DOHH2 (cell line): ENCODE data around the gene ARHGAP23.

Source experiments
- H3F3A ChIP-seq: fragments of 200-600 bp; sonication (generic), shearing (Covaris generic); 2 replicates; pipeline ENCODE4 v1.6.0; 2016; ENCODE audit warnings: antibody characterized with exemption, mild to moderate bottlenecking; ENCODE audit not compliant: control insufficient read depth, insufficient read depth
- H3K27ac ChIP-seq: fragments of 200-600 bp; sonication (generic); 2 replicates; pipeline ENCODE4 v1.5.1; 2014; ENCODE audit warnings: low read depth, mild to moderate bottlenecking, low read length, moderate library complexity
- H3K27me3 ChIP-seq: fragments of 200-600 bp; sonication (generic); 2 replicates; pipeline ENCODE4 v1.6.1; 2014; ENCODE audit warnings: mild to moderate bottlenecking, low read length, mixed read lengths; ENCODE audit not compliant: control insufficient read depth
- H3K36me3 ChIP-seq: fragments of 200-600 bp; sonication (generic); 2 replicates; pipeline ENCODE4 v1.6.1; 2014; ENCODE audit warnings: mild to moderate bottlenecking, low read length, moderate library complexity, mixed read lengths; ENCODE audit not compliant: control insufficient read depth
- H3K4me1 ChIP-seq: fragments of 200-600 bp; sonication (generic); 2 replicates; pipeline ENCODE4 v1.6.1; 2014; ENCODE audit warnings: mild to moderate bottlenecking, low read length, mixed read lengths; ENCODE audit not compliant: control insufficient read depth
- H3K4me2 ChIP-seq: fragments of 200-600 bp; sonication (generic); 2 replicates; pipeline ENCODE4 v1.6.0; 2014; ENCODE audit warnings: mild to moderate bottlenecking, low read length, moderate library complexity
- H3K4me3 ChIP-seq: fragments of 200-600 bp; sonication (generic); 2 replicates; pipeline ENCODE4 v1.5.1; 2014; ENCODE audit warnings: mild to moderate bottlenecking, low read length, mixed read lengths
- H3K79me2 ChIP-seq: fragments of 200-600 bp; sonication (generic); 2 replicates; pipeline ENCODE4 v1.6.1; 2014; ENCODE audit warnings: mild to moderate bottlenecking, low read length, mixed read lengths; ENCODE audit not compliant: control insufficient read depth
- H3K9me2 ChIP-seq: fragments of 200-600 bp; sonication (generic); replicated peaks from 2 replicates; pipeline ENCODE4 v1.6.1; 2014; ENCODE audit warnings: mild to moderate bottlenecking, low read length, mixed read lengths; ENCODE audit not compliant: control insufficient read depth
- H3K9me3 ChIP-seq: fragments of 200-600 bp; sonication (generic); 2 replicates; pipeline ENCODE4 v1.6.1; 2014; ENCODE audit warnings: antibody characterized with exemption, low read length, mixed read lengths; ENCODE audit not compliant: control insufficient read depth, insufficient read depth
- H4K20me1 ChIP-seq: fragments of 200-600 bp; sonication (generic); 2 replicates; pipeline ENCODE4 v1.6.0; 2014; ENCODE audit warnings: low read depth, mild to moderate bottlenecking, antibody characterized with exemption, low read length, moderate library complexity; ENCODE audit not compliant: control insufficient read depth, insufficient read depth
- EZH2phosphoT487 ChIP-seq: fragments of 200-600 bp; sonication (generic); IDR thresholded peaks from 2 replicates; pipeline ENCODE4 v1.6.1; 2017; ENCODE audit warnings: borderline replicate concordance, mild to moderate bottlenecking, antibody characterized with exemption, low read length, moderate library complexity, mixed read lengths
- TF ChIP-seq, protein P1 (sequence below): fragments of 200-600 bp; sonication (generic); IDR thresholded peaks from one replicate; pipeline ENCODE4 v1.5.1; 2014; ENCODE audit warnings: antibody characterized with exemption, mild to moderate bottlenecking, low read depth, low read length; ENCODE audit not compliant: poor library complexity, severe bottlenecking

ARHGAP23 gene

DNA sequence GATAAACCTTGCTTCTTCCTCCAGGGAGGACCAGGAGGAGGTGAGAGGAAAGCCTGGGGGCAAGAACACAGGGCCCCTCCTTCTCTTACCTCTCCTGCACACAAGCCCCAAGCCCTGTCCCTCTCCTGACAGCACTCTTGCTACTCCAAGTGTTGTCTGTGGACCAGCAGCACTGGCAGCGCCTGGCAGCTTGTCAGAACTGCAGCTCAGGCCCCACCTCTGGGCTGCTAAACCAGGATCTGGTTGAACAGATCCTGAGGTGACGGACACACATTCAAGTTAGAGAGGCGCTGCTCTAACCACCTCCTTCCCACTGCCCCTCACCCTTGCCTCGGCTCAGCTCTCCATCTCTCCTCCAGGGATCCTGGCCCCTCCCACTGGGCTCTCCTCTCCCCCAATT, 121.0 kb downstream of the ARHGAP23 start:
- TF ChIP-seq, protein P1, sequence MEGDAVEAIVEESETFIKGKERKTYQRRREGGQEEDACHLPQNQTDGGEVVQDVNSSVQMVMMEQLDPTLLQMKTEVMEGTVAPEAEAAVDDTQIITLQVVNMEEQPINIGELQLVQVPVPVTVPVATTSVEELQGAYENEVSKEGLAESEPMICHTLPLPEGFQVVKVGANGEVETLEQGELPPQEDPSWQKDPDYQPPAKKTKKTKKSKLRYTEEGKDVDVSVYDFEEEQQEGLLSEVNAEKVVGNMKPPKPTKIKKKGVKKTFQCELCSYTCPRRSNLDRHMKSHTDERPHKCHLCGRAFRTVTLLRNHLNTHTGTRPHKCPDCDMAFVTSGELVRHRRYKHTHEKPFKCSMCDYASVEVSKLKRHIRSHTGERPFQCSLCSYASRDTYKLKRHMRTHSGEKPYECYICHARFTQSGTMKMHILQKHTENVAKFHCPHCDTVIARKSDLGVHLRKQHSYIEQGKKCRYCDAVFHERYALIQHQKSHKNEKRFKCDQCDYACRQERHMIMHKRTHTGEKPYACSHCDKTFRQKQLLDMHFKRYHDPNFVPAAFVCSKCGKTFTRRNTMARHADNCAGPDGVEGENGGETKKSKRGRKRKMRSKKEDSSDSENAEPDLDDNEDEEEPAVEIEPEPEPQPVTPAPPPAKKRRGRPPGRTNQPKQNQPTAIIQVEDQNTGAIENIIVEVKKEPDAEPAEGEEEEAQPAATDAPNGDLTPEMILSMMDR, result no peak
- H3F3A ChIP-seq, result no peaks in the 10 kb centered on the region
- no peaks in the 10 kb centered on the region for H3K36me3 ChIP-seq
- H3K27ac ChIP-seq, result no peak overlapping the region
- no peaks in the 10 kb centered on the region for H3K79me2 ChIP-seq
- H3K9me2 ChIP-seq, result no peaks in the 10 kb centered on the region
- H3K4me1 ChIP-seq, result no peaks in the 10 kb centered on the region
- H4K20me1 ChIP-seq, result no peaks in the 10 kb centered on the region
- H3K9me3 ChIP-seq, result no peaks in the 10 kb centered on the region
- H3K4me2 ChIP-seq, result no peak overlapping the region
- peaks cover 6% of the 10 kb centered on the region for H3K27me3 ChIP-seq
- H3K4me3 ChIP-seq, result no peak overlapping the region

GRCh38 chr17:38550661-38551060, 122.4 kb downstream of the ARHGAP23 start:
- H3K27me3 ChIP-seq, result peaks cover 8% of the 10 kb centered on the region
- no peak for TF ChIP-seq EZH2phosphoT487
- TF ChIP-seq, protein P1, result no peak

DNA sequence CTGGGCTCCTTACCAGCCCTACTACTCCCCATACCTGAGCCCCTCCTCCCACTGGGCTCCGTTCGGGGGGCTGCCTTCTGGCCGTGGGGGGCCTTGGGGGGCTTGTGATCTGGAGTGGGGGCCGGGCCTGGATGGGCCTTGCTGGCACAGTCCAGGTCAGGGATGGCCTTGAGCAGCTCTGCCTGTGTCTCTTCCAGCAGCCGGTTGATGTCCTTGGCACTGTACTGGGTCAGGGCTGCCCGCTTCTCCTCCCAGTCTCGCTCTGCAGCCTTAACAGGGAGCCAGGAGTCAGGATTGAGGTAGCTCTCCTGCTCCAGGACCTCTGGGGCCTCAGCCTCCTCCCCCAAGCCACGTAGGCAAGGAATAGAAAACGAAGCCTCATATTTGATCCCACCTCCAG, 122.9 kb downstream of the ARHGAP23 start:
- H3K27me3 ChIP-seq, result peaks cover 8% of the 10 kb centered on the region
- no peak overlapping the region for H3K4me2 ChIP-seq
- H3K79me2 ChIP-seq, result no peaks in the 10 kb centered on the region
- no peaks in the 10 kb centered on the region for H3K36me3 ChIP-seq
- TF ChIP-seq, protein P1, result no peak
- TF ChIP-seq EZH2phosphoT487, result no peak
- no peaks in the 10 kb centered on the region for H3K4me1 ChIP-seq
- H3K27ac ChIP-seq, result no peak overlapping the region
- no peaks in the 10 kb centered on the region for H3F3A ChIP-seq
- H3K9me2 ChIP-seq, result no peaks in the 10 kb centered on the region
- H3K9me3 ChIP-seq, result no peaks in the 10 kb centered on the region
- H3K4me3 ChIP-seq, result no peak overlapping the region
- H4K20me1 ChIP-seq, result no peaks in the 10 kb centered on the region

More at GRCh38 chr17:38550661-38551060, 122.4 kb downstream of the ARHGAP23 start:
- Histone ChIP-seq H3K79me2 (no peaks in the 10 kb centered on the region), H4K20me1 (no peaks in the 10 kb centered on the region), H3F3A (no peaks in the 10 kb centered on the region), H3K36me3 (no peaks in the 10 kb centered on the region), H3K4me2 (no peak overlapping the region), H3K4me1 (no peaks in the 10 kb centered on the region), H3K27ac (no peak overlapping the region), H3K4me3 (no peak overlapping the region), H3K9me3 (no peaks in the 10 kb centered on the region), H3K9me2 (no peaks in the 10 kb centered on the region)

GRCh38 chr17:38552343-38552742, 124.1 kb downstream of the ARHGAP23 start:
- no peaks in the 10 kb centered on the region for H4K20me1 ChIP-seq
- no peak overlapping the region for H3K4me2 ChIP-seq
- no peak overlapping the region for H3K27ac ChIP-seq
- no peaks in the 10 kb centered on the region for H3K9me2 ChIP-seq
- no peaks in the 10 kb centered on the region for H3K79me2 ChIP-seq
- no peak for TF ChIP-seq EZH2phosphoT487
- TF ChIP-seq, protein P1, result no peak
- peaks cover 5% of the 10 kb centered on the region for H3K27me3 ChIP-seq
- H3K9me3 ChIP-seq, result no peaks in the 10 kb centered on the region
- H3K36me3 ChIP-seq, result no peaks in the 10 kb centered on the region
- no peaks in the 10 kb centered on the region for H3K4me1 ChIP-seq
- H3F3A ChIP-seq, result no peaks in the 10 kb centered on the region
- H3K4me3 ChIP-seq, result no peak overlapping the region
